CD4-positive, alpha-beta T cell treated with Interferon alpha-2 for 1 hour (primary cell): ENCODE measurements around the gene XKR3.
"Not testable (repeated sequence)": the region's sequence is repeated elsewhere in the genome, so short reads cannot be mapped to it uniquely, and the experiment has no call there.

Experiments
- DNase-seq, 2 donors: peaks; one replicate each; pipeline ENCODE4 v3.0.0-alpha.2; 2020 to 2022

Gene XKR3

DNA sequence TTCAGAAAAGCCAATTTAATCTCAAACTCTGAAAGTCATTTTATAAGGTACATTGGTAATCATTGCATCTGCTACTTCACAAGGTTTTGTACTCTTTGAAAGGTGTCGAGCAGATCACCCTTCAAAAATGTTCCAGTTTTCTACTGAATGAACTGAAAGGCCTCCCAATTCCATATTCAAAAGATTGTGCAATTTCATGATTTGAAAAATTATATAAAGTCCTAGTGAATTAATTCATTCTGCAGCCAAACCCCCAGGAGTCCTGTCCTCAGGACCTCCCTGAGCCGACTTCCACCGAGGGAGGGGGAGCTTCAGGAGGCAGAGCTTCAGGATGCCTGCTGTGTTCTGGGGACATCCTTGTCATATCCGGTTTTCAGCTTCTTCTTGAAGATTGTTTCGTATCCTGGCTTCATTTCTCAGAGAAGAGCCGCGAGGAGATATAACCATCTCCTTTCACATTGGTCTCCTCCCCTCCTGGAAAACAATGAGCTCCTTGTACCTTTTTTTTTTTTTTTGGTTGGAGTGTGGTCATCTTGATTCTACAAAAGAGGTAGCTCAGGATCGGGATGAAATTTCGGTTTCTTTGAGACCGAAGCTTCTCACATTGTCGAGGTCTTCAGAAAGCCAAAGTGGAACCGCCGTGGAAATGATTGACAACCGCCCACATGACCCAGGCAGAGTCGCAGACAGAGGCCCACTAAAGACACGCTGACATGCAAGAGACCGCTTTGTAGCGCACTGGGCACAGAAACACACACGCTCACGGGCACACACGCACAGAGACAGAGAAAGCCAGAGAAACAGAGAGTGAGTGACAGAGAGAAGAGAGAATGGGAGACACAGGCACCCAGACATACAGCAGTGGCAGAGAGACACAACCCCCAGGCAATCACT is 77.7 kb downstream of the XKR3 start:
- DNase-seq: not testable (repeated sequence)

DNA sequence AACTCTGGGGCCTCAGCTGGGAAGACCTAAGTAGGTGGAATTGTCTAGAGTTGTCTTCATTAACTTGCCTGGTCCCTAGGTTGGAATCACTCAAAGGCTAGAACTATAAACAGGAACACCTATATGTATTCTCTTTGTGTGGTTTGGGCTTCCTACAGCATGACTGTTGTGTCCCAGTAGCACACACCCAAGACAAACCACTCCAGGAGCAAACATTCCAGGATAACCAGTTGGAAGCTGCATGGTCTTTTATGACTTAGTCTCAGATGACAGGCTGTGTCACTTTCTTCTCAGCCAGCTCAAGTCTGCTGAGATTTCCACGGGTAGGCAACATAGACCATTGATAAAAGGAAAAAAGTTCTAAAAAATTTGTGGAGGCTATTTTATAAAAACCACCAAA is 90.9 kb downstream of the XKR3 start:
- DNase-seq: not testable (repeated sequence)
